Spleen (tissue), 7 donors: ENCODE measurements around the gene MAGI2.

Source experiments
- CTCF ChIP-seq, 11 experiments: fragments of 200-600 bp in 7 of 11; fragments of 450-650 bp in 4 of 11; sonication (generic) in 4 of 11; IDR thresholded peaks in 8 of 11; conservative IDR thresholded peaks in 3 of 11; 1 replicate in 7 of 11; 2 replicates in 4 of 11; pipeline versions ENCODE4 v1.4.0 to v1.8.0; 2016 to 2021; ENCODE audit warnings: antibody characterized with exemption in 11 of 11, inconsistent platforms in 4 of 11, mild to moderate bottlenecking in 1 of 11
- POLR2A ChIP-seq, 3 donors: fragments of 450-650 bp; IDR thresholded peaks; one replicate each; pipeline ENCODE4 v1.5.1; 2017; ENCODE audit warnings: antibody characterized with exemption in 3 of 3, mild to moderate bottlenecking in 1 of 3
- donor health status: DM: no; HTN: no; CAD: no; lungs with moderate emphysema.
- donor health status: DM: no; HTN: no; CAD: no.
- donor health status: DM: no; HTN: no; CAD: no.

DNA sequence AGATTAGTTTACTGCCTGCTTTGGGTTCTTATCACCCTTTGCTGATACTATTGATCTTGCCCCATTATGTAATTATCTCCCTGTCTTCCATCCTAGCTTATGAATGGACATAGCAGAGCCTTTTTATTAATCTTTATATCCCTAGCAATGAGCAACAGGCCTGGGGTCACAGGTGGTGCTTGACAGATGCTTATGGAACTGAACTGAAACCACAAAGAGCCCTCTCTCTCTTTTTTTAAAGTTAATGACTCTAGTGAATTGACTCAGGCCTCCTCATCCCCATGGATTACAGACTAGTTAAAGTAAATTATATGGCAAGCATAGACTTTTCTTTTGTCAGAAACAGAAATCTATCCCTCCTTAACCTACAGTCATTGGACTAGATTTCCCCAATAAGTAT is 1389.7 kb downstream of the MAGI2 start:
- no peak for TF ChIP-seq CTCF (IDR thresholded peaks at IDR 0.05 in 8 of 11, conservative IDR thresholded peaks at IDR 0.05 in 3 of 11)
- TF ChIP-seq POLR2A (IDR thresholded peaks at IDR 0.05): no peak
